HG02588 (cell line): ENCODE results near the gene WNT4.

ENCODE experiments used
- ATAC-seq: cut with Tn5 transposase; IDR thresholded peaks from one replicate; pipeline ENCODE4 v1.9.1; 2021; ENCODE audit warnings: mild to moderate bottlenecking, moderate library complexity; ENCODE audit not compliant: unreplicated experiment

The WNT4 gene

GRCh38 chr1:22143065-22144033, at the start of gene WNT4:
Gene WNT4 (minus strand): TSS chr1:22143097. CDS start chr1:22142922, 175 bp downstream.
- ATAC-seq = no peak

GRCh38 chr1:22190731-22191130, 47.8 kb upstream of the WNT4 start:
- no peak for ATAC-seq

GRCh38 chr1:22190251-22190650, 47.4 kb upstream of the WNT4 start:
- ATAC-seq = no peak

- ATAC-seq = no peak
Observed at GRCh38 chr1:22189619-22190018, 46.7 kb upstream of the WNT4 start.

GRCh38 chr1:22188914-22189313, 46.0 kb upstream of the WNT4 start:
- no peak for ATAC-seq

- no peak for ATAC-seq
Observed at GRCh38 chr1:22188436-22188835, 45.5 kb upstream of the WNT4 start.

- ATAC-seq = no peak
Observed at GRCh38 chr1:22186311-22186710, 43.4 kb upstream of the WNT4 start.

- no peak for ATAC-seq
Observed at GRCh38 chr1:22184892-22185612, 42.2 kb upstream of the WNT4 start.

GRCh38 chr1:22184454-22184853, 41.6 kb upstream of the WNT4 start:
- ATAC-seq = no peak

GRCh38 chr1:22182715-22183114, 39.8 kb upstream of the WNT4 start:
- no peak for ATAC-seq

GRCh38 chr1:22179197-22179803, 36.4 kb upstream of the WNT4 start:
- no peak for ATAC-seq

GRCh38 chr1:22177354-22178003, 34.6 kb upstream of the WNT4 start:
- peak; percentile 56 for ATAC-seq

GRCh38 chr1:22176258-22176657, 33.4 kb upstream of the WNT4 start:
- peak; percentile 65 for ATAC-seq

GRCh38 chr1:22174446-22175220, 31.7 kb upstream of the WNT4 start:
- ATAC-seq = no peak

GRCh38 chr1:22171951-22172715, 29.2 kb upstream of the WNT4 start:
- no peak for ATAC-seq

GRCh38 chr1:22169816-22170215, 26.9 kb upstream of the WNT4 start:
- no peak for ATAC-seq

- ATAC-seq = no peak
Observed at GRCh38 chr1:22168412-22168973, 25.6 kb upstream of the WNT4 start.

GRCh38 chr1:22166439-22166838, 23.5 kb upstream of the WNT4 start:
- ATAC-seq = no peak
